Adrenal gland (tissue), 19 donors: Measurements from ENCODE around the gene GIMAP5. TPM values are rescaled to one million over a fixed set of nuclear protein-coding genes. Genes with fewer than 3 reads are reported as not detected.
A peak's percentile ranks its signal among the peaks of the same experiment; 100 is the strongest.

ENCODE experiments used
- DNase-seq, 7 donors: peaks; one replicate each; pipeline ENCODE4 v3.0.0-alpha.2; 2019 to 2020
- H3K27ac ChIP-seq, 5 donors: fragments of 200-600 bp; sonication (generic) in 4 of 5; 1 replicate in 3 of 5; 2 replicates in 2 of 5; pipeline versions ENCODE4 v1.5.1 to v1.8.0; 2016 to 2020; ENCODE audit warnings: mild to moderate bottlenecking in 1 of 5
- H3K27me3 ChIP-seq: fragments of 200-600 bp; 2 replicates; pipeline ENCODE4 v1.8.0; 2021
- H3K36me3 ChIP-seq, 2 donors: fragments of 200-600 bp; replicated peaks in 1 of 2; 1 replicate in 1 of 2; 2 replicates in 1 of 2; pipeline versions ENCODE4 v1.5.1 to v1.8.0; 2018 to 2022
- H3K4me1 ChIP-seq, 2 donors: fragments of 200-600 bp; replicated peaks in 1 of 2; 1 replicate in 1 of 2; 2 replicates in 1 of 2; pipeline versions ENCODE4 v1.5.1 to v1.8.0; 2018 to 2021
- H3K4me3 ChIP-seq, 4 donors: fragments of 200-600 bp; sonication (generic) in 3 of 4; one replicate each; pipeline ENCODE4 v1.5.1; 2016 to 2018
- H3K9me3 ChIP-seq, 3 donors: fragments of 200-600 bp; sonication (generic) in 1 of 3; replicated peaks in 1 of 3; 1 replicate in 2 of 3; 2 replicates in 1 of 3; pipeline versions ENCODE4 v1.5.1 to v1.8.0; 2016 to 2021
- POLR2A ChIP-seq, 2 donors: fragments of 450-650 bp; IDR thresholded peaks; one replicate each; pipeline ENCODE4 v1.6.1; 2017; ENCODE audit warnings: antibody characterized with exemption in 2 of 2, mild to moderate bottlenecking in 2 of 2, moderate library complexity in 1 of 2
- WGBS, 4 donors: extraction: QIAGEN DNeasy Blood & Tissue Kit in 2 of 4; methylation state at CpG; one replicate each; pipeline versions ENCODE4 v1.1.5 to v1.1.7; 2013 to 2017; 5-methylcytosine and 5-hydroxymethylcytosine counted together
- intact Hi-C, 2 donors: fragments of 100-400 bp; cut with DNase I; formaldehyde crosslinking; loops; one replicate each; pipeline versions ENCODE4 v1.14.1 to v1.15.0; 2022 to 2023
- long read RNA-seq, 10 donors: library from polyadenylated mRNA in 3 of 10; unstranded in 2 of 10; stranded (forward) in 1 of 10; transcript quantifications; one replicate each; pipeline ENCODE4 v2.0.0 and lab custom pipeline, GENCODE V29; 2021 to 2026
- polyA plus RNA-seq, 3 donors: library from polyadenylated mRNA; stranded (reverse); fragments of 200-250 nt in 2 of 3; fragments of 350-450 nt in 1 of 3; fragmentation: Illumina TruSeq in 1 of 3; extraction: RNeasy Lipid Tissue Mini Kit (QIAGEN cat#74804) in 1 of 3; gene quantifications; one replicate each; pipeline ENCODE4 v1.2.3, GENCODE V29; 2013 to 2014
- total RNA-seq, 9 donors: library from RNA; depleted of rRNA in 4 of 9; stranded (reverse); fragments of >200 nt in 4 of 9; fragments of 120-200 nt in 1 of 9; fragmentation: NEBNext Ultra II Directional in 1 of 9; extraction: Animal tissue kit (Norgen Biotek cat#: 25700) in 1 of 9; gene quantifications; one replicate each; pipeline versions ENCODE4 v1.1.0 to v1.2.4, GENCODE V29; 2013 to 2023
- TF ChIP-seq, protein P1 (sequence below), 6 experiments: fragments of 450-650 bp in 4 of 6; fragments of 200-600 bp in 2 of 6; sonication (generic) in 1 of 6; IDR thresholded peaks; 1 replicate in 5 of 6; 2 replicates in 1 of 6; pipeline versions ENCODE4 v1.5.1 to v1.8.0; 2016 to 2021; ENCODE audit warnings: antibody characterized with exemption in 6 of 6, mild to moderate bottlenecking in 2 of 6, moderate library complexity in 1 of 6
- donor health status: healthy with polysubstance abuse.
- donor health status: Bipolar disorder and iron deficiency.
- donor health status: DM: yes; HTN: yes; CAD: no.
- donor health status: DM: no; HTN: no; CAD: no.
- donor health status: DM: no; HTN: no; CAD: no.
- donor health status: DM: yes; HTN: yes; CAD: no.

Gene GIMAP5
- total RNA-seq (10 to 100 TPM in 8 of 9 donors, 1 to 10 TPM in 1; 7.9 to 65.0 (median 18.9) TPM), polyA plus RNA-seq (10 to 100 TPM; 13.2 to 32.9 (median 29.7) TPM)
- long read RNA-seq, donor 1, transcript GIMAP5-201 (3 exons, 2,291 nt) = major isoform, 8 of 15 reads
- long read RNA-seq, donor 1, partial matches to known transcripts = 7 of 15 reads
- long read RNA-seq, donor 1, other reads (novel, unspliced or antisense) = 0 of 15 reads
- long read RNA-seq, donor 2, transcript GIMAP5-201 (3 exons, 2,291 nt) = major isoform, 6 of 6 reads
- long read RNA-seq, donor 2, partial matches to known transcripts = 0 of 6 reads
- long read RNA-seq, donor 2, other reads (novel, unspliced or antisense) = 0 of 6 reads
- long read RNA-seq, donor 3, partial matches to known transcripts = 0 of 4 reads
- long read RNA-seq, donor 3, other reads (novel, unspliced or antisense) = 0 of 4 reads
- long read RNA-seq, donor 4, transcript GIMAP5-201 (3 exons, 2,291 nt) = major isoform, 30 of 33 reads
- long read RNA-seq, donor 4, partial matches to known transcripts = 0 of 33 reads
- long read RNA-seq, donor 4, other reads (novel, unspliced or antisense) = 3 of 33 reads
- long read RNA-seq, donor 5, full-length matches to known transcripts = 38 of 43 reads
- long read RNA-seq, donor 5, partial matches to known transcripts = 0 of 43 reads
- long read RNA-seq, donor 5, other reads (novel, unspliced or antisense) = 5 of 43 reads
- long read RNA-seq, donor 6, transcript GIMAP5-201 (3 exons, 2,291 nt) = major isoform, 22 of 26 reads
- long read RNA-seq, donor 6, partial matches to known transcripts = 0 of 26 reads
- long read RNA-seq, donor 6, other reads (novel, unspliced or antisense) = 3 of 26 reads
- long read RNA-seq, donor 7, partial matches to known transcripts = 0 of 1 reads
- long read RNA-seq, donor 7, other reads (novel, unspliced or antisense) = 0 of 1 reads
- long read RNA-seq, donor 8, full-length matches to known transcripts = 6 of 6 reads
- long read RNA-seq, donor 8, partial matches to known transcripts = 0 of 6 reads
- long read RNA-seq, donor 8, other reads (novel, unspliced or antisense) = 0 of 6 reads
- long read RNA-seq, donor 9, partial matches to known transcripts = 0 of 1 reads
- long read RNA-seq, donor 9, other reads (novel, unspliced or antisense) = 0 of 1 reads
- long read RNA-seq, donor 10, partial matches to known transcripts = 0 of 3 reads
- long read RNA-seq, donor 10, other reads (novel, unspliced or antisense) = 0 of 3 reads

DNA sequence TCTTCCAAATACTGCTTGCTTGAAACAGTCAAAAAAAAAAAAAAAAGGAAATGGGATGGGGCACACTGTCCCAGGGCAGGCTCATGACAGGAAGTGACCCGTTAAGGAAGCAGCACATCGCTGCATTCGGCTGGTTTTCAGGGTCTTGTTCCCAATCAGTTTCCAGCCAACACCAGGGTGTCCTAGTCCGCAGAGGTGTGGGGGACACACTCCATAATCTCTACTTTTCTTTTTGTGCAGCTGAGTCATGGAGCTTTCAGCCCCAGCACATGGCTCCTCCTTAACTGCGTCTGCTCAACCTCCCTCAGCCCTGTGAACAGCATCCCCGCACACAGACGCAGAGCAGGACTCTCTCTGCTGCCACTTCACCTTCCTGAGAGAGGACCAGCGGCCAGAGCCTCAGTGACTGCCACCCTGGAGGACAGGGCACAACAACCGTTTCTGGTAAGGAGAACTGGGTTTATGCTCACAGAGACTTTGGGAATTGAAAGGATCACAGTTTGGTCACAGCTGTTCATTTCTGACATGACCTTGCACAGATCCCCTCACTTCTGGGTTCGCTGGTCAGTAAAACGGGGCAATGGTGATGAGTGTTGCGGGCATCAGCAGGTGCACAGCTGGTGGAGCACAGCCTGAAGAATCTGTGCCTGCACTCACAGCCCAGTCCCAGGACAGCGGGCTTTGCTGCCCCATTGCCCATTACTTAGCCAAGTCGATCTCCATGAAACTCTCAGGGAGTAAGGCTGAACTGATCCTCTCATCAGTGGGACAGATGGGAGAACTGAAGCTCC lies at the start of gene GIMAP5:
TSS of gene GIMAP5 (plus strand) at position 154 of the 791 bp plus-strand sequence. CDS start 3,467 bp downstream, outside the sequence.
- H3K4me1 ChIP-seq = no peaks in the 10 kb centered on the region

DNA sequence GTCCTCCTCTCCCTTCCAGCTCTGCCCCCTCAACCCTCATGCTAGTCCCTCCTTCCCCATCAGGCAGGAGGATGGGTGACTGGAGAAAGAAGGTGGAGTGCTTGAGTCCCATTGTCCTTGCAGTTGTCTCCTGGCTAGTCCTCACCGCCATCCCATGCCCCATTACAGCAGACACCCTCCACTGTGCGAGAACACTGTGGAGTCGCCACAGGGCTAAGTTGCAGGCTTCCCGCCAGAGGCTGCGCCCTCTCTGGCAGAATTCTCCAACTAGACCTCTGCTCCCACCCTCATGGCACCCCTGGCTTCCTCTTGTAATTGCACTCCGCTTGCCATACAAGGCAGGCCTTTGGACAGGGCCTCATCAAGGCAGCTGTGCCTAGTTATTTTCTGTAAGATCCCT lies 48.6 kb upstream of the GIMAP5 start:
- Histone ChIP-seq H3K36me3 (no peaks in the 10 kb centered on the region), H3K4me1 (peaks cover 6 to 12% of the 10 kb centered on the region in 2 donors), H3K27ac (no peak overlapping the region), H3K27me3 (no peaks in the 10 kb centered on the region), H3K4me3 (no peak overlapping the region), H3K9me3 (no peaks in the 10 kb centered on the region)
- 90 to 95% (median 93%) methylated on average over 6 of the region's 6 CpGs for WGBS, 4 donors
- TF ChIP-seq, protein P1, sequence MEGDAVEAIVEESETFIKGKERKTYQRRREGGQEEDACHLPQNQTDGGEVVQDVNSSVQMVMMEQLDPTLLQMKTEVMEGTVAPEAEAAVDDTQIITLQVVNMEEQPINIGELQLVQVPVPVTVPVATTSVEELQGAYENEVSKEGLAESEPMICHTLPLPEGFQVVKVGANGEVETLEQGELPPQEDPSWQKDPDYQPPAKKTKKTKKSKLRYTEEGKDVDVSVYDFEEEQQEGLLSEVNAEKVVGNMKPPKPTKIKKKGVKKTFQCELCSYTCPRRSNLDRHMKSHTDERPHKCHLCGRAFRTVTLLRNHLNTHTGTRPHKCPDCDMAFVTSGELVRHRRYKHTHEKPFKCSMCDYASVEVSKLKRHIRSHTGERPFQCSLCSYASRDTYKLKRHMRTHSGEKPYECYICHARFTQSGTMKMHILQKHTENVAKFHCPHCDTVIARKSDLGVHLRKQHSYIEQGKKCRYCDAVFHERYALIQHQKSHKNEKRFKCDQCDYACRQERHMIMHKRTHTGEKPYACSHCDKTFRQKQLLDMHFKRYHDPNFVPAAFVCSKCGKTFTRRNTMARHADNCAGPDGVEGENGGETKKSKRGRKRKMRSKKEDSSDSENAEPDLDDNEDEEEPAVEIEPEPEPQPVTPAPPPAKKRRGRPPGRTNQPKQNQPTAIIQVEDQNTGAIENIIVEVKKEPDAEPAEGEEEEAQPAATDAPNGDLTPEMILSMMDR (IDR thresholded peaks at IDR 0.05) = no peak
- no peak for TF ChIP-seq POLR2A (IDR thresholded peaks at IDR 0.05)
- DNase-seq = no peak
- intact Hi-C loops = no loop called here

More for the DNA sequence above, at the start of gene GIMAP5:
- no peaks in the 10 kb centered on the region for H3K36me3 ChIP-seq
- 30 to 36% (median 34%) methylated on average over 8 to 14 of the region's 14 CpGs for WGBS, 4 donors
- peak within 1 kb of the TSS in 2 of 4 donors; percentile 2 to 38 for H3K4me3 ChIP-seq
- no peaks in the 10 kb centered on the region for H3K9me3 ChIP-seq
- peak within 1 kb of the TSS; percentile 1 to 87 (median 66) for H3K27ac ChIP-seq
- DNase-seq = peak in 3 of 7 donors; percentile 31 to 67 (median 48)
- no peak for TF ChIP-seq POLR2A (IDR thresholded peaks at IDR 0.05)
- TF ChIP-seq, protein P1 (IDR thresholded peaks at IDR 0.05) = no peak
- intact Hi-C loops = no loop called here
- no peaks in the 10 kb centered on the region for H3K27me3 ChIP-seq

DNA sequence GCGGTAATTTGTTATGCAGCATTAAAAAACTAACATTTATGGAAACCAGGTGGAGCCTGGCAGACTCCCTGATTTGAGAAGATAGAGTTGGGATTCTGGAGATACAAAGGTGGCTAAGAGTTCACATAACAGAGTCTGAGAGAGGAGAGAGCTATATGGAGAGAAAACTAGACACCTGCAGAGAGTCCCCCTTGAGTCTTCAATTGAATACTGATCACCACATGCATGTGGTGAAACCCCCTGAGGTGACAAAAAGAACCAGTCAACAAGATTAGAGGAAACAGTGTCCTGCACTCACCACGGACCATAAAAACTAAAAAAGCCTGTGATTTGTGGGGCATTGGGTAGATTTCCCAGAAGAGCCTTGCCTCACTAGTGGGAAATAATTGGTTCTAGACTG lies 41.6 kb upstream of the GIMAP5 start:
- no peaks in the 10 kb centered on the region for H3K4me1 ChIP-seq
- DNase-seq = no peak
- no peak overlapping the region for H3K27ac ChIP-seq
- H3K4me3 ChIP-seq = no peak overlapping the region
- H3K36me3 ChIP-seq = no peaks in the 10 kb centered on the region
- TF ChIP-seq, protein P1 (IDR thresholded peaks at IDR 0.05) = no peak
- TF ChIP-seq POLR2A (IDR thresholded peaks at IDR 0.05) = no peak
- intact Hi-C loops = no loop called here
- H3K27me3 ChIP-seq = no peaks in the 10 kb centered on the region
- no peaks in the 10 kb centered on the region for H3K9me3 ChIP-seq
- WGBS, 4 donors = 45 to 79% (median 76%) methylated on average over 2 of the region's 2 CpGs
